GM12878 (cell line): Measurements from ENCODE around the gene PRDM2. TPM values are rescaled to one million over a fixed set of nuclear protein-coding genes. Genes with fewer than 3 reads are reported as not detected.
A peak's percentile ranks its signal among the peaks of the same experiment; 100 is the strongest.

ENCODE experiments used
- CREB1 ChIP-seq: IDR thresholded peaks from 2 replicates; pipeline ENCODE4 v1.6.1; 2012; ENCODE audit warnings: low read depth, mild to moderate bottlenecking, inconsistent platforms
- CUX1 ChIP-seq: IDR thresholded peaks from 2 replicates; pipeline ENCODE4 v1.6.1; 2012; ENCODE audit warnings: improper control_type of control experiment, low read depth, low read length; ENCODE audit not compliant: insufficient replicate concordance
- EZH2 ChIP-seq: IDR thresholded peaks from 2 replicates; pipeline ENCODE4 v1.6.1; 2012; ENCODE audit warnings: low read depth, mild to moderate bottlenecking, control low read depth, inconsistent platforms, low read length, borderline replicate concordance; ENCODE audit not compliant: control insufficient read depth
- GATAD2B ChIP-seq: fragments of 450-650 bp; conservative IDR thresholded peaks from 2 replicates; pipeline ENCODE4 v1.6.1; 2017; ENCODE audit warnings: low read depth, mild to moderate bottlenecking, moderate library complexity
- HCFC1 ChIP-seq: fragments of 150-350 bp; IDR thresholded peaks from 2 replicates; pipeline ENCODE4 v1.6.1; 2014; ENCODE audit warnings: low read length
- LARP7 ChIP-seq: fragments of 450-650 bp; IDR thresholded peaks from 2 replicates; pipeline ENCODE4 v1.6.1; 2017; ENCODE audit warnings: mild to moderate bottlenecking
- MTA3 ChIP-seq: IDR thresholded peaks from 2 replicates; pipeline ENCODE4 v1.6.1; 2012; ENCODE audit warnings: low read length, inconsistent platforms, borderline replicate concordance
- MXI1 ChIP-seq: fragments of 150-350 bp; IDR thresholded peaks from 2 replicates; pipeline ENCODE4 v1.6.1; 2011; ENCODE audit warnings: low read depth, mild to moderate bottlenecking, inconsistent platforms, low read length, improper control_type of control experiment
- NKRF ChIP-seq: fragments of 450-650 bp; conservative IDR thresholded peaks from 2 replicates; pipeline ENCODE4 v1.6.1; 2017; ENCODE audit warnings: mild to moderate bottlenecking, moderate library complexity
- SIX5 ChIP-seq: IDR thresholded peaks from 2 replicates; pipeline ENCODE4 v1.6.1; 2011; ENCODE audit warnings: mild to moderate bottlenecking, low read depth, low read length, moderate library complexity; ENCODE audit not compliant: severe bottlenecking
- SKIL ChIP-seq: fragments of 450-650 bp; IDR thresholded peaks from 2 replicates; pipeline ENCODE4 v1.6.1; 2017; ENCODE audit warnings: mild to moderate bottlenecking, low read depth, inconsistent platforms; ENCODE audit not compliant: poor library complexity, severe bottlenecking
- SMAD1 ChIP-seq: fragments of 450-650 bp; IDR thresholded peaks from 2 replicates; pipeline ENCODE4 v1.6.1; 2018; ENCODE audit warnings: mild to moderate bottlenecking, low read depth; ENCODE audit not compliant: partially characterized antibody
- TARDBP ChIP-seq: IDR thresholded peaks from 2 replicates; pipeline ENCODE4 v1.6.1; 2016; ENCODE audit warnings: borderline replicate concordance
- TCF12 ChIP-seq: IDR thresholded peaks from 2 replicates; pipeline ENCODE4 v1.6.1; 2011; ENCODE audit warnings: low read depth, mild to moderate bottlenecking, low read length
- TCF3 ChIP-seq: IDR thresholded peaks from 2 replicates; pipeline ENCODE4 v1.6.1; 2012; ENCODE audit warnings: low read depth, mild to moderate bottlenecking, low read length, borderline replicate concordance; ENCODE audit not compliant: insufficient read depth
- TCF7 ChIP-seq: IDR thresholded peaks from 2 replicates; pipeline ENCODE4 v1.6.1; 2014; ENCODE audit warnings: antibody characterized with exemption, borderline replicate concordance
- ZBTB40 ChIP-seq: fragments of 450-650 bp; IDR thresholded peaks from 2 replicates; pipeline ENCODE4 v1.6.1; 2016; ENCODE audit warnings: mild to moderate bottlenecking, moderate library complexity, borderline replicate concordance
- polyA plus RNA-seq, 11 experiments: library from polyadenylated mRNA; depleted of rRNA in 4 of 11; unstranded in 6 of 11; stranded (reverse) in 5 of 11; fragments of >200 nt; fragmentation: Nextera tagmentation in 4 of 11; fragmentation: Illumina TruSeq in 1 of 11; extraction: Ambion mirVana in 4 of 11; extraction: Trizol in 1 of 11; gene quantifications; 1 replicate in 1 of 11; 2 replicates in 10 of 11; pipeline versions ENCODE4 v1.2.1 to v1.2.3, GENCODE V29; 2011 to 2016; ENCODE audit warnings: inconsistent platforms in 2 of 11, missing spikeins in 2 of 11, low read depth in 1 of 11
- total RNA-seq, 4 experiments: library from RNA; depleted of rRNA in 3 of 4; stranded (reverse); fragments of >200 nt in 3 of 4; fragmentation: Illumina TruSeq in 1 of 4; extraction: Trizol in 1 of 4; gene quantifications; 2 replicates each; pipeline versions ENCODE4 v1.2.1 to v1.2.3, GENCODE V29; 2013 to 2021

PRDM2 gene
- total and polyA plus RNA-seq, 10 of the 15 experiments (the other 5 are each of a cell fraction or from before 2014, with no cell fraction given): 8.4 to 45.1 (median 23.5) TPM

GRCh38 chr1:13751458-13751871 is 51.5 kb downstream of the PRDM2 start (continued):
- TF ChIP-seq TCF3: peak; percentile 82; the same call in 1 of the 2 replicates
- no peak for TF ChIP-seq TCF7
- TF ChIP-seq ZBTB40: no peak
- no peak for TF ChIP-seq NKRF
- no peak for TF ChIP-seq SKIL
- TF ChIP-seq CREB1: peak; percentile 77
- no peak for TF ChIP-seq TARDBP
- no peak for TF ChIP-seq SMAD1
- TF ChIP-seq EZH2: no peak
- no peak for TF ChIP-seq CUX1
- no peak for TF ChIP-seq HCFC1
- TF ChIP-seq MTA3: no peak
- peak; percentile 84; the same call in 1 of the 2 replicates for TF ChIP-seq TCF12
- TF ChIP-seq LARP7: no peak
- TF ChIP-seq MXI1: peak; percentile 19; the same call in 1 of the 2 replicates
- TF ChIP-seq SIX5: no peak
- TF ChIP-seq GATAD2B: no peak
